ENCODE results near the gene SMOC2.

Gene SMOC2

DNA sequence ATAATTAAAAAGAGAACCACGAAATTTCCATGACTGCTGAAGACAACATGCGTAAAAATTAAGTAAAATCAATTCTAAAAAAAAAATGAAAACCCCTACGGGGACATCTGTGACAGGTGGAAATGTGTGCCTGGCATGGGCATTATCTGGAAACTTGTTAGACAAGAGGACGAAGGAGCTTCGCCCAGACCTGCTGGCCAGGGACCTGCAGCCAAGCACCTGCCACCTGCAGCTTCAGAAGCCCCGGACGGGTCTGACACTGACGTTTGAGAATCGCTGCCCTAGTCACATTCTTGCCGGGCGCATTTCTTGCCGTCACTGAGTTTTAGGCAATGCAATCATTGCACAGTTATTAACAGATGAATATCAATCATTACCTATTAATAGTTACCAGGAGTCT is 140.3 kb downstream of the SMOC2 start:
- no peak for DNase-seq

DNA sequence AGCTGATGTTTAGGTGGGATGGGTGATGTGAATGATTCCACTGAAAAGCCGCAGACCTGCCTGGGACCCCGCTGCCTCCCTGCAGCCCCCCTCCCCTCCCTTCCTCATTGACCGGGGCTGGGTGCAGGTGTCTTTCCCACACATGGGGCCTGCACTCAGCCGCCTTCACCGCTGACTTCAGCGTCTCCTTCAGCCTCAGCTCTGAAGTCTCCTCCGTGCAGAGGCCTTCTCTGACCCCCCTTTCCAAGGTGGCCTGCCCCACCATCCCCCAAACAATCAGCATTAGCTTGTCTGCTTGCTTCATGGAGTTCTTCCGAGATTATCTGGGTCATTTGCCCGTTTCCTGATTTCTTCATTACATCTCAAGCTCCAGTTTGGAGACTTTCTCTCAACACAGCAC is 140.7 kb downstream of the SMOC2 start:
- no peak for DNase-seq

DNA sequence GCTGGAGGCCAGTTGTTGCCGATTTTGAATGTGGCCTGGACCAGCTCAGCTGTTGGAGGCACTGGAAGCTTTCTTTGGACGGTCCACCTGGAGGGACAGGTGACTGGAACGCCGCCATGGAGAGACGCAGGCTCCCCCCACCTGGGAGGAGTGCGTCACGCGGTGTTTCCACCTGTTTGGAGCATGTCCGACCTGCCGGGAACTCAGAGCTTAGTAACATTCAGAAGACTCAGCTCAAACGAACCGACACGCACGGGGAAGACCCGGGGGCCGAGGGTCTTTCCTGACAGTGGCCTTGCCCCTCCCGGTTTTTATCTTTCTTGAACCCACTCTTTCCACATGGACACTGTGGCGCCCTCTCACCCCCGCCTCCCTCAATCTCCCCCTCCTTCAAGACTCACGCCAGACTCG is 141.6 kb downstream of the SMOC2 start:
- no peak for DNase-seq

DNA sequence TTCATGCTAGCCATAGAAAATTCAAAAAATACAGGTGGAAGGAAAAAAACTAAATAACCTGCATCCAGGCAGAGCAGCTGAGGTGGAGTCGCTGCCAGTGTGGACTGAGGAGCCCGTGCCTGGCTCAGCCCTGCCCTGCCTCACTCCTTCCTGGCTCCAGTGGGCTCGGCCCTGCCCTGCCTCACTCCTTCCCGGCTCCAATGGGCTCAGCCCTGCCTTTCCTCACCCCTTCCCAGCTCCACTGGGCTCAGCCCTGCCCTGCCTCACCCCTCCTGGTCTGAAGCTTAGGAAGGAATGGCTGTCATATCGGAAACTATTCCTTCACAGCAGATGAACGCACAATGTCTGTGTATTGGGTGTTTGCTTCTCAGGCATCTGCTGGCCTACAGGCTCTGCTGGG is 142.1 kb downstream of the SMOC2 start:
- DNase-seq: no peak

DNA sequence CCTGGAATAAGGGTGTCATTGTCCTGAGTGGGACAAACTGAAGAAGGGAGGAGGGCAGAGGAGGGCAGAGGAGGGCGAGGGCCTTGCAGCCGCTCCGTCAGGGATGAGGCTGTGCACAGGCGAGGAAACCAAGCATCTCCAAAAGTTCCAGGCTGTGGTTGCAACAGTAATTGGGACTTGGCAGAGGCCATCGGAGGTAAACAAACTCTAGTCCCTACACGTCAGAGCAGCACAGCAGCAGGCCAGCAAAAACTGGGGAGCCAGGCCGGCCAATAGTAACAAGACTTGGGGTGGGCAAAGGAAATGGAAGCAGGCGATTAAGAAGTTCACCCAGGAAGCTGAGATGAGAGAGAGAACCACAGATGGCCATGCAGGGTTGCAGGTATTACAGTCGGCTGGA is 142.8 kb downstream of the SMOC2 start:
- no peak for DNase-seq

DNA sequence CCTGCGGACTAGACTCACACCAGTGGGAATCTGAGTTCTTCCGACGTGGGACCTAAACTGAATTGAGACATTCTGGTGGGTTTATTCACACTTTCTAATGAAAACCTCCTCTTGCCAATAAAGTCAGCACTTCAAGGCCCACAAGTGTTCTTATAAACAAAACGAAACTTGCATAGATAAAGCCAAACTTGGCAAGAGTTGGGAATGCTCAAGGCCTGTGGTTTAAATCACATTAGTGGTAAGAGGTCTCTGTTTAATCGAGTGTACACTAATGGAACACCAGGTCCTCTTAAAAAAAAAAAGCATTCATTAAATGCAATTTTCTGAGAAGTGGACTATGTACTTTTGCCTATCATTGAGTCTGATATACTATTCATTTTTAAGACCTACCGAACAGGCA is 143.3 kb downstream of the SMOC2 start:
- DNase-seq: no peak

DNA sequence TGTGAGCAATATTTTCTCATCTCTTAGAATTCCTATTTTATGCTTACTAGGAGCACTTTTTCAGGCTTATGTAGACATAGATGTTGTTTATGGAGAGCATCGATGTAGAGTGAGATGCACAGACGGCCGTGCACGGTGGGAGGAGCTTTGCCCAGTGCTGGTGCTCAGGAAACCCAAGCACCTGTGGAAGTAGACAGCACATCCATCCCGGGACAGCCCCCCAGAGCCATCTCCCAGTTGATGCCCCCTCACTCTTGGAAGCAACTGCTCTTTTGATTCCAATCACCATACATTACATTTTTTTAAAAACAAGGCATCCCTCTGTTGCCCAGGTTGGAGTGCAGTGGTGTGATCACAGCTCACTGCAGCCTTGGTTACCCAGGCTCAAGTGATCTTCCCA is 143.7 kb downstream of the SMOC2 start:
- DNase-seq: no peak

DNA sequence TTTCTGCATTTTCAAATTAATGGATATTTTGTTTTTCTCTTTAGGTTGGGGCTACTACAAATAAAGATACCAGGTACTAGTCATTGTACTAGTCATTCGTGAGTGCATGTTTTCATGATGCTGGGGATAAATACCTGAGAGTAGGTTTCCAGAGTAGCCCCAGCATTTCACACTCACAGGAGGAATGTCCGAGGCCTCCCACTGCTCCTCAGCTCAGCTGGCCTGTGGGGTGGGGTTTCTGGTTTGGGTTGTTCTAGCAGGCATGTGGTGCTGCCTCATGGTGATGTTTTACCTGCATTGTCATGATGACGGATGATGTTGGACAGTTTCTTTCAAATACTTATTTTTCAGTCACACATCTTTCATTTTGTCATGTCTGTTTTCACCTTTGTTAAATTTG is 144.5 kb downstream of the SMOC2 start:
- no peak for DNase-seq

DNA sequence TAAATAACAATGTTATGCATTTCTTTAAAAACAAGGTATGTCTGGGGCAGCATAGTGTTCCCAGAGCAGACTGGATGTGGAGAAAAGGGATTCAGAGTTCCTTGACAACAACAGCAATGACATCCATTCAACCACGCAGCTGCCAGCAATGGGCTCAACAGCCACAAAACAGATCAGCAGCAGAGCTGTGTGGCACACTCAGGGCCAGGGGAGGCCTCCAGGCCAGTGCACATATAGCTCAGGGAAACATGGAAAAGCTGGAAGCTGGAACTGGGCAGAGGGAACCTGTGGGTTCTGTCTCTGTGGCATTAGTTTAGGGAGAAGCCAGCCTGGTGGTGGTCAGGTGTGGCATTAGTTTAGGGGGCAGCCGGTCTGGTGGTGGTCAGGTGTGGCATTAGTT is 148.3 kb downstream of the SMOC2 start:
- no peak for DNase-seq

DNA sequence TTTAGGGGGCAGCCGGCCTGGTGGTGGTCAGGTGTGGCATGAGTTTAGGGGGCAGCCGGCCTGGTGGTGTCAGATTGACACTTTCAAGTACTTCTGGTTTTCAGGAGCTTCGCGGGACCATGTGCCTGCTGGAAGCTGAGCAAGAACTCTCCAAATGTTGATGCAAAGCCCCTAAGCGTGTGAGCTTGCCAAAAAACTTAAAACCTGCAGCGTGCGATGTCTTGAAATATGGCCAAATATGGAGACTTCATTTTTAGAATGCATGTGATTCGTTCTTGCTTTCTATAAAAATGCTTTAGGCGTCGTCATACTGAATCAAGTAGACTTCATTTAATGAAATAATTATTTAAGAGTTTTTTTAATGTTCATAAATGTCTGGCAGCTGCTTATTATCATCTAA is 149.4 kb downstream of the SMOC2 start:
- no peak for DNase-seq

DNA sequence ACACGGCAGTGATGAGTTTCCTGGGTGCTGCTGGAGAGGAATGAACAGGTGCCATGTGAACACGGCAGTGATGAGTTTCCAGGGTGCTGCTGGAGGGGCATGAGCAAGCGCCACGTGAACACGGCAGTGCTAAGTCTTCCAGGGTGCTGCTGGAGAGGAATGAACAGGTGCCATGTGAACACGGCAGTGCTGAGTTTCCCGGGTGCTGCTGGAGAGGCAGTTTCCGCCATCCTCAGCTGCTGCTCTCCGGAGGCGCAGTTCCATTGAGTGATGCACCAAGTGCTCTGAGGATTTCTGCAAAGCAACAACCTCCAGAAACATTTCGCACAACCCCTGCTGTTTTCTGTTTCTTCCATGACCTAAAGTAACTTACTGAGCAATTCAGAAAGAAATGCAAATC is 155.4 kb downstream of the SMOC2 start:
- DNase-seq: no peak

DNA sequence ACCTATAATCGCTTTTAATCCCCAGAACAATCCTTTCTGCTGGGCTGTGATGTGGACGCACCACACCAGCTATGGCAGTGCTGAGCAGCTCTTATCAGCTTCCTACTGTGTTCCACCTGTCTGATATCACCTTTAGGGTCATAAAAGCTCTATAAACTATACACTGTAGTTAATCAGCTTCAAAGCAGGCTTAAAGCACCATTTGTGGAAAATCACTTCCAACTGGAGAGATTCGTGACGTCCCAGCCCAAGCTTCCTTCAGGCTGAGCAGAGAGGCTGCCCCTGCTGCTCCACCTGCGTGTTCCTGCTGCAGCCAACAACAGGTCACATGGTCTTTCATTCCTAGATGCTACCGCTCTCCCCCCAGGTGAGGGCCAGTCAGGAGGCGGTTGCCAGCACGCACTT is 156.5 kb downstream of the SMOC2 start:
- no peak for DNase-seq

DNA sequence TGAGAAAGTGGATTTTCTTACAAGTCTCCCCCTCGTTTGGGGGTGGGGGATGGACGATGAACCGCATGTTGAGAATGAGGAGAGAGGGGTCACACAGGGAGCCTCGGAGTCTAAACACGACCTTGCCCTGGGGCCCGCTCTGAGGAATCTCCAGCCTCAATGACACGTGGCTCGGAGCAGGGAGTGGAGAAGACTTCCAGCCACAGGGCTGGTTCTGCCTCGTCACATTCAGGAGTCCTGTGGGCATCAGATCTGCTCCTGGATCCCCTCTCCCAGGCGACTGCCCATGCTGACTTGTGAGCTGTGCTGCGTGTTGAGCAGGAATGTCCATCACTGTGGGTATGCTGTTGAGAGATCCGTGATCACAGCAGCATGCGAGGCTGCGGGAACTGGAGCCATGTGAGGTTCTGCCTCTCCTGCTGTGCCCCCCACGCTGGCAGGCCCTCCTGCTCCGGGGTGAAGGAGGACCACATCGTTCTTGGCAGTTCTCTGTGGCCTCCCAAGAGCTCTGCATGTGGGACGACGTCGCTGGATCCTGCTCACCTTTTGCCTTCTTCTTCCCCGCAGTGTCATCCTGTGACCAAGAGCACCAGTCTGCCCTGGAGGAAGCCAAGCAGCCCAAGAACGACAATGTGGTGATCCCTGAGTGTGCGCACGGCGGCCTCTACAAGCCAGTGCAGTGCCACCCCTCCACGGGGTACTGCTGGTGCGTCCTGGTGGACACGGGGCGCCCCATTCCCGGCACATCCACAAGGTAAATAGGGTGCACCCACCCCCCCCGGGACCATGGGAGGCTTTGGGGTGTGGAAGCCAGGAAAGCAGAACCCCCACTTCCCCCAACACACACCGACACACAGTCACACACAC is 157.5 kb downstream of the SMOC2 start:
- no peak for DNase-seq

DNA sequence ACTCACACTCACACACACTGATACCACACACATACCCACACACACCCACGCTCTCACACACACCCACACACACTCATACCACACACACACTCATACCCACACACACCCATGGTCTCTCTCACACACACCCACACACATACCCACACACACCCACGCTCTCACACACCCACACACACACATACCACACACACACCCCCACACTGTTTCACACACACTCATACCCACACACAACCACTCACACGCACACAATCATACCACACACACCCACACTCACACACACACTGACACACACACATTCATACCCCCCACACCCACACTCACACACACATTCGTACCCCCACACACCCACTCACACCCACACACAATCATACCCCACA is 158.1 kb downstream of the SMOC2 start:
- no peak for DNase-seq

DNA sequence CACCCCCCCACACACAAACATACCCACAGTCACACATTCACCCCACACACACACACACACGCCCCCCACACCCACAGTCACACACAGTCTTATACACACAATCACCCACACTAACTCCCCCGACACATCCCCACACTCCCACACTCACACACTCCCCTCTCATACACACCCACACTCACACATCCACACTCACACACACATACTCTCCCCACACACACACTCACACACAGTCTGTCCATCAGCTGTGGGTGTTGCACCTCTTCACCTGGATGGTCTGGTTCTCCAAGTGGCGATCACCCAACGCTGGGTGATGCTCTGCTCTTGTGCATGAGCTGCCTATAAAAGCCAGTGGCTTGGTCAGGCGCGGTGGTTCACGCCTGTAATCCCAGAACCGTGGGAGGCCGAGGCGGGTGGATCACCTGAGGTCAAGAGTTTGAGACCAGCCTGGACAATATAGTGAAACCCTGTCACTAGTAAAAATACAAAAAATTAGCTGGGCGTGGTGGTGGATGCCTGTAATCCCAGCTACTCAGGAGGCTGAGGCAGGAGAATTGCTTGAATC is 158.9 kb downstream of the SMOC2 start:
- DNase-seq: no peak

DNA sequence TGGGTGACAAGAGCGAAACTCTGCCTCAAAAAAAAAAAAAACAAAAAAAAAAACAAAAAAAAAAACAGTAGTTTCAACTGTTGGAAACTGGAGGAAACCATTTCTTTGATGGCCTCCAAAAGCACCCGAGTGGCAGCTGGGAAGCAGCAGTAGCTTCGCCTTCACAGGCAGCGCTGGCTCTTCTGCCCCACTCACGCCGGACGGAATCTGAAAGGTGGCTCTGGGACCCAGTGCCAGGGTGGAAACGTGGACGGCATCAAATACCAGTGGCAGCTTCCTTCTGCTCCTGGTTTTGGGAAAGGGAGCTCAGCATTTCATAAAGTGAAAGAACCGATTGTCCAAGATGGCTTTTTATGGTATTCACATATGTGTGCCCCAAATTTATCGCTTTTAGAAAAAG is 159.4 kb downstream of the SMOC2 start:
- no peak for DNase-seq

DNA sequence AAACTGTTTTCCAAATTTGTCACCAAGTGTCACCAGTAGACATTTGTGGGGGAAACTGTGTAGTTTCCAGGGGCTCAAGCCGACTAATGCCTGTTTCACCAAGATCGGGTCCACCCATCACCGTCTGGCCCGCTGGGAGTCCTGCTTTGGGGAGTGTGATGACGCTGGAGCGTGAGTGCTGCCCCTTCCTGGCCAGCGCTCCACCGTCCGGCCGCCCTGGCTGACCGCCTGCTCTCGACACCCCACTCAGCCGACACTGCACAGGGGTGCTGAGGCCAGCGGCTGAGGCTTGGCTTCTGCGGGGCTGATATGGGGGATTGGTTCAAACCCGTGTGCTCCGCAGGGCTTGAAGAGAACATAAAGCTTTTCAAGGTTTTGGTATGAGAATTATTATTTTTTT is 160.1 kb downstream of the SMOC2 start:
- DNase-seq: no peak

DNA sequence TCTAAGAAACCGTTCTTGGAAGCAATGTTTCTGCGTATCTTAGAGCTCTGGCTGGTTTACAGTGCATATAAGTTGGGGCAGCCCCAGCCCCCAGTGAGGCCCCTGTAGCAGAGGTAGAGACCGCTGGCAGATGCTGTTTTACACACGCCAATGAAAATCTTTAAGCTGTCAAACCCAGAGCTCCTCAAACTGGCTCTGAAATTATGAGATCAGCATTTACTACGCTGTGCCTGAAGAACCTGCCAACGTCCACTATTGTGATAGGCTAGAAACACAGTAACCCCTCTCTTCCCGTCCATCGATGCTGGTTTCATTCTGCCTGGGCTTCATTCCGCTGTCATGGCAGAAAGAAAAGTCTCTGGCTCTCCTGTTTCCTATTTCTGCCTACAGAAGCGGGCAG is 160.6 kb downstream of the SMOC2 start:
- DNase-seq: no peak

DNA sequence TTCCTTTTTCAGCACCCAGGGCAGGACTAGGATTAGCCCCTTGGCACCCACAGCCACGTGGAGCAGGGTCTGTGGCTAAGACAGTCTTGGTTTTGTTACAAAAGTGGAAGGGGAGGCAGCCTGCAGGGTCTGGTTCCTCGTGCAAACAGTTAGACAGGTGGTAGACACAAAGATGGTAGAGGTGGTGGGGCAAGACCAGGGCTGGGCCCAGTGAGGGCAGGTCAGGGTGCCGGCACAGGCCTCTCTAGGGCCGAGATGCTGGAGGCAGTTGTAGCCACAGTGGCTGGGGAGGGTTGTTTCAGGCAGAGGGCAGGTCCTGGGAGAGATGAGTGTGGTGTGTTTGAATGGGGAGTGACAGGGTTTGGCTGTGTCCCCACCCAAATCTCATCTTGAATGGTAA is 161.6 kb downstream of the SMOC2 start:
- DNase-seq: no peak

DNA sequence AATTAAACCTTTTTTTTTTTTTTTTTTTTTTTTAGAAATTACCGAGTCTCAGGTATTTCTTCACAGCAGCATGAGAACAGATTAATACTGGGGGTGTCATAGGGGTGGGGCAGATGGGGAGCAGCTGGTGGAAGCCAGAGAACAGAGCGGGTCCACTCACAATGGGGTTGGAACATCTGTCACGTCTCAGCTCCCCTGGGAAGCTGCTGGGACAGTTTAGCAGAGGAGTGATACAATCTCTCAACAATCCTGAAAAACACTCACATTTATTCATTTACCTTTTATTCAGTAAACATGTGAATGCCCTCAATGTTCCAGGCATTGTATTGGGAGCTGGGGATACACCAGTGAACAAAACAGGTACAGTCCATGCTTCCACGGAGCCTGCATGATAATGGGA is 162.2 kb downstream of the SMOC2 start:
- DNase-seq: no peak

DNA sequence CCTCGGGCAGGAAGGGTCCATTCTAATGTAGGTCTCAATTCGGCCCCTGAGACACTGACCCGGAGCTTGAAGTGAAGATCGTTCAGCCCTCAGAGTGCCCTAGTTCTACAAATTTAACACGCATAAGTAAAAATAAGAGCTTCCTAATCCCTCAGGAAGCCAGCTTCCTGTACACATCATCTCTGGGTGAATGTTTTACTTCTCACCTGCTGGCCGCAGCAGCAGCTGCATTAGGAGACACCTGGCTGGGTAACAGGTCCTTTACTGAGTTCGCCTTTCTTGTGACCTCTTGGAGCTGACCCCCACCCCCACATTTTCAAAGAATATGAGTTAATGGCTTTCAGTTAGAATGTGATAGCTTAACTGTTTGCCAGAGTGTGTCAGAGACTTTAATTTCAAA is 165.0 kb downstream of the SMOC2 start:
- no peak for DNase-seq

DNA sequence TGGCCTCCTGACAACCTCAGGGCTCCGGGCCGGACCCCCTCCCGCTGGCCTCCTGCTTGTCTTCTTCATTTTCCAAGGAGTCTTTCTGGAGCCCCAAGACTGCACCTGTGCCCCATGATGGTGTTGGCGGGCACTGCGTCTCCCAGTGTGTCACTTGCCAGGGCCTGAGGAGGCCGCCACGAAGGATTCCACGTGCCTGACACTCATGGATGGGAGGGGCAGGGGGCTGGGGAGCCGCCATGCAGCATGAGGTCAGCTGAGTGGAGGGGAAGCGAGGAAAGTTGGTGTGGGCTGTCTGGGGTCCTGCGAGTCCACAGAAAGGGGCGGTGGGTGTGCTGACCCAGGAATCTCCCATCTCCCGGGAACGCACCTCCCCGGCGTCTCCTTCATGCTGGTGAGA is 165.7 kb downstream of the SMOC2 start:
- DNase-seq: no peak

DNA sequence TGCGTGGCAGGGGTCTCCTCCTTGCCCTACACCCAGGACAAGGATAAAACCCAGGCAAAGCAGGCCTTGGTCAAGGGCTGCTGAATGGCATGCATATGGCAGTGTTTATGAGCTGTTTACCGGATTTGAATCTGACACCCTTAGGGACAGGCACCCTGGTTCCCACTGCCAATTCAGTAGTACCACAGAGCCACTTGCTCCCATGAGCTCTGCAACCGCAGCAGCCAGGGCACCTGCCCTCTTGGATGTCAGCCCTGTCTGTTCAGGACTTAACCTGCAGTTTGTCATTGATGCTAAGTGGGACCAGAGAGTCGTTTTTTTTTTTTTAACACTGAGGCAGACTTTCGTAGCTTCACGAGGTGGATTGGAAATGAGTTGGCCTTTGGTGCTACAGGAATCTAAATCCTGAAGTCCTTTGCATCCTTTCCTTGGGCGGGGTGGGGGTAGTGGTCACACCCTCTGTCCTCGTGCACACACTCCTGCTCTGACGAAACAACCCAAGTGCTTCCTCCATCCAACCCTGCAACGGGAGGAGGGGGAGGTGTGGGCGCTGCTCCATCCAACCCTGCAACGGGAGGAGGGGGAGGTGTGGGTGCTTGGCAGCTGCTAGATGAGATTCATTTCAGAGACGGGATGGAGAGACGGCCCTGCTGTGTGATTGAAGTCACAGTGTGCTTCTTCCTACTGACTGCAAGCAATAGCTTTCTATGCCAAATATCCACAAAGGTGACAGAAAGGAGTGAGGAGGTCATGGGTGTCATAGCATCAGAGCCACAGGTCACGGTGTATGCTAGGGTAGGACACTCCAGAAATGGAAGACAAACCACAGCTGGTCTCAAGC is 166.5 kb downstream of the SMOC2 start:
- no peak for DNase-seq

DNA sequence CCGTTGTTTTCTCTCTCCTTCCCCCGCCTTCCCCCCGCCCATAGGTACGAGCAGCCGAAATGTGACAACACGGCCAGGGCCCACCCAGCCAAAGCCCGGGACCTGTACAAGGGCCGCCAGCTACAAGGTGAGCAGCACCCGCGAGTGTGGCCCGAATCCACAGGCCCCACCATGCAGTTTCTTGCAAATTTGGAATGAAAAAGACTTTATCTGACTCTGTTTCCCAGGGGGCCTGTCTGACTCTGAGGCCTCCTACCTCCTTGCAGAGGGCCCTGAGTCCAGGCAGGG is 167.1 kb downstream of the SMOC2 start:
- DNase-seq: no peak

Measured in activated gamma-delta T cell treated with Interleukin-2 at 50 U/mL for 16 hours (primary cell).